GM21717 (cell line): ENCODE measurements around the gene SLC4A2.

Experiments used
- ATAC-seq: cut with Tn5 transposase; IDR thresholded peaks from one replicate; pipeline ENCODE4 v1.9.1; 2021; ENCODE audit warnings: mild to moderate bottlenecking, moderate library complexity; ENCODE audit not compliant: unreplicated experiment

Gene SLC4A2

DNA sequence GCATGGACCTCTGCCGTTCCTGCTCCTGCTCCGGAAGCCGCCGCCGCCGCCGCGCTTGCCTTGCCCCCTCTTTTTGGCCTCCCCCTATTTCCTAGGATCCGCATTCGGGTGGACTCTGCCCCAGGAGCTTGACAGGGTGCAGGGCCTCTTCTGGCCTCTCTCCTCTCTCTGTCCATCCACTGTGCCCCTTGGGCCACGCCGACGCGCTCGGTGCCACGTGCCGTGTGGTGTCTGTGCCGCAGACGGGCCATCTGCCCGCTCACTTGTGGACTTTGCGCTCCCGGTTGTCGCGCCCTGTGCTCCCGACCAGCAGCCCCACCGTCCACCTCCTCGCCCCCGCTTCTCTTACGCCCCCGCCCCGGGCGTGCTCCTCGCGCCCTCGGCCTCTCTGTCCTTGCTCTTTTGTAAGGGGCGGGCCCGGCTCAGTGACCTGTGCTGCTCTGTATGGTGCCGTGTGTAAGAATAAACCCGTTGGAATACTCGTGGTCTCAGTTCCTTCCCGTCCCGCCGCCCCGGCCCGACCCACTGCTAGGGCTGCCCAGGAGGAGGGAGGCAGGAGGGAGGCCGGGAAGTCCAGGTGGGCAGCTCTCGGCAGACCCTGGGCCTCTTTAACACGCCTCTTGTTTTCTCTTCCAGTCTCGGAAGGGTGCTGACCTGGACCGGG is 63.9 kb downstream of the SLC4A2 start:
- no peak for ATAC-seq

DNA sequence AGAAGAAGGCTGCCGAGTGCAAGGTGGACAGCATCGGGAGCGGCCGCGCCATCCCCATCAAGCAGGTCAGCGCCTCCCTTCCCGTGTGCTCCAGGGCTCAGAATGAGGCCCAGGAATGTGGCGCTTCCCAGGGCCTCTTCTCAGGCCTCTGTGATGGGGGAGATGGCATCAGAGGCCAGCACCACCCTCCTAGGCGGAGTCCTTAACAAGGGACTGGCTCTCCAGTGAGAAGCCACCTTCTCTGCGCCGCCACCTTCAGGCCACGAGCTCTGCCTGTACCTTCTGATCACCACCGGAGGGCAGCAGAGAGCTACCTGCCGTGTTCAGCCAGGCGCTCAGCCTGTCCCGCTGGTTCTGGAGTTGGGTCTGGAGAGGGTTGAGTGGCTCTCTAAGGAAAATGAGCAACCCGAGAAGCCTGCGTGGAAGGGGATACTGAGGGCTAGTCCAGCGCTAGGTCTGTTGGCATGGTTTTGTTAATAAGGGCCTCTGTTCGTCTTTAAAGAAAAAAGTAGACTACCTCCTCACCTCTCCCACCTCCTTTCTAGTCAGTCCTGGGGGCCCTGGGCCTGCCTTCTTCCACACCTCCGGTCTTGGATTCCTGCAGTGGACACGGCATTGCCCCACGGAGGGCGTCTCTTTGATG is 64.6 kb downstream of the SLC4A2 start:
- ATAC-seq: no peak

DNA sequence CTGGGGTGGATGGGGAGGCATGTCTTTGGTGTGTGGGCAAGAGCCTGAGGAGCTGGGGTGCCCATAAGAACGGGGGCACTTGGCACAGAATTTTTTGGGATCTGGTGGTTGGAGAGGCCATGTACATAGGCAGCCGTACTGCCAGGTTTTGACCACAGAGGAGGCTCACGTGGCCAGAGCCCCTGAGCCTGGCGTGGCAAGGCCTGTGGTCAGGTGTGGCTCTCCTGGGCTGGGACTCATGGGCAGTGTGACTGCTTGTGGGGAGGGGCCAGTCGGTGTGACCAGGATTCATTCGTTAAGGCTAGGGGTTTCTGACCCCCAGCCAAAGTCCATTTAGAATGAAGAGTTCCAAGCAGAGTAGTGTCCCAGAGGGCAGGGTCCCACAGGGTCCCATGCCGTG is 65.1 kb downstream of the SLC4A2 start:
- no peak for ATAC-seq

DNA sequence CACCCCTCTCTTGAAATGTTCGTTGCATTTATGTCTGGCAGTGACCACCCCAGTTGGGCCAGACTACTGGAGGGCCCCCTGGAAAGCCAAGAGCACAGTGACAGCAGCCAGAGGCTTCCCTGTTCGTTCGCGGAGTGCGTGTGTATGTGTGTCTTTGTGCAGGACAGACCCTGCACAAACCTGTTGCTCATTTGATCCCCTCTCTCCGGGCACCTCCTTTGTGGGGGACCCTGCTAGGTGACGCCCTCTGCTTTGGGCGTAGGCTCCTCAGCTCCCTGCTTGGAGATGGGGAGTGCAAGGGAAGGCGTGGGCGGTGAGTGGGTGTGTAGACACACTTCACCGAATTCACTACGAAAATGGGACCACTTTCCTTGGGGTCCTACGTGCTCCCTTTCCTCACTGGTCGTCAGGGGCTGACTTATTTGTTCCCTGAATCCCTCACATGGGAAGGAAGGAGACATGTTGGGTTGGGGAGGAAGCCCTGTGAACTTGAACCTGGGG is 65.6 kb downstream of the SLC4A2 start:
- no peak for ATAC-seq

DNA sequence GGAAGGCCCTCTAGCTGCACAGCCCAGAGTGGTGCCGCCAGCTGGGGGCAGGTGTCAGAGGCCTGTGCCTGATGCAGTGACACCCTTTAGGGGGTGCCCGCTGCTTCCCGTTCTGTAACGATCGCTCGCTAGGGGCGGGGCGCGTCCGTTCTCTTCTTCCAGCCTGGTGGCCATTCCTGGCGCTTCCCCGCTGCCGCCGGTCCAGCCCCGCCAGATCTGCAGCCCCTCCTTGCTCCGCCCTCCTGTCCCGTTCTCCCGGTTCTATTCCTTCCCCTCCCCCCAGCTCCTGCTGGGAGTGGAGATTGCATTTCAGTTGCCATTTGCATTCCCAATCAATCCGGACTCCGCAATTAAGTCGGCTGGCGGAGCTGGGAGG is 66.1 kb downstream of the SLC4A2 start:
- no peak for ATAC-seq

DNA sequence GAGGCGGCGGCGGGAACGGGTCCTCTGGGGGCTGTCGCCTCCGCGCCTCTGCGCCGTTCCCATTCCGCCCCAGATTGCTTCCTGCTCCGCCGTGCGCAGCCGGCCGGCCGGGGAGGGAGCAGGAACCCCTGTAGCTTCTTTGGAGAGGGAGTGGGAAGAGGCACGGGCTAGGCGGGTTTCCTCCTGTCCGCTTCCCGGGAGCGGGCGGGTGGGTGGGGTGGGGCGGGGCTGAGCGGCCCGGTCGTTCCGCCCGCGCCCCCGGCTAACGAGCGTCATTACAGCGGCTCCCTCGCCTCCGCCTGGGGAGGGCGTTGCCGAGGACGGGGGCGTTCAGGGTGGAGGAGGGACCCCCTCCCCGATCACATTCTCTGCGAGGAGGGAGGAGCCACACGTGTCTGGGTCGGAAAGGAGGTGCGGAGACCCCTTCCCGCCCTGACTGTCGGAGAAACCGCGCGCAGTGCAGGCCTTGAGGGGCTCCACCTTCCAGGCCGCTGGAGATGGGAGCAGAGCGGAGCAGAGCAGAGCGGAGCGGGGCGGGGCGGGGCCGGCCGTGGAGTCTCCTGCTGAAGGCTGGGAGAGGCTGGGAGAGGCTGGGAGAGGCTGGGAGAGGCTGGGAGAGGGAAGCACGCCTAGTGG is 66.6 kb downstream of the SLC4A2 start:
- ATAC-seq: no peak
